Karpas-422 (cell line): ENCODE data around the gene DNMT1. TPM values are rescaled to one million over a fixed set of nuclear protein-coding genes. Genes with fewer than 3 reads are reported as not detected.

ENCODE experiments used
- DNase-seq: peaks from one replicate; pipeline ENCODE4 v3.0.0-alpha.2; 2015
- H2AFZ ChIP-seq: fragments of 200-600 bp; sonication (generic); 2 replicates; pipeline ENCODE4 v1.6.1; 2014; ENCODE audit warnings: antibody characterized with exemption, low read length, mixed read lengths
- H3K27ac ChIP-seq: fragments of 200-600 bp; sonication (generic); 2 replicates; pipeline ENCODE4 v1.5.1; 2014; ENCODE audit warnings: mild to moderate bottlenecking, low read length, moderate library complexity
- H3K27me3 ChIP-seq: fragments of 200-600 bp; sonication (generic); 2 replicates; pipeline ENCODE4 v1.6.1; 2014; ENCODE audit warnings: low read length, mixed read lengths
- H3K36me3 ChIP-seq: fragments of 200-600 bp; sonication (generic); 2 replicates; pipeline ENCODE4 v1.6.1; 2014; ENCODE audit warnings: low read length, mixed read lengths; ENCODE audit not compliant: insufficient read depth
- H3K4me1 ChIP-seq: fragments of 200-600 bp; sonication (generic); 2 replicates; pipeline ENCODE4 v1.6.1; 2014; ENCODE audit warnings: mild to moderate bottlenecking, low read length, mixed read lengths
- H3K4me2 ChIP-seq: fragments of 200-600 bp; sonication (generic); 2 replicates; pipeline ENCODE4 v1.6.1; 2014; ENCODE audit warnings: low read length, low read depth, mild to moderate bottlenecking; ENCODE audit not compliant: poor library complexity, severe bottlenecking
- H3K4me3 ChIP-seq: fragments of 200-600 bp; sonication (generic); 2 replicates; pipeline ENCODE4 v1.5.1; 2014; ENCODE audit warnings: mild to moderate bottlenecking, antibody characterized with exemption, low read length, mixed read lengths
- H3K79me2 ChIP-seq: fragments of 200-600 bp; sonication (generic); 2 replicates; pipeline ENCODE4 v1.6.1; 2014; ENCODE audit warnings: mild to moderate bottlenecking, low read length, mixed read lengths
- H3K9ac ChIP-seq: fragments of 200-600 bp; sonication (generic); 2 replicates; pipeline ENCODE4 v1.6.0; 2014; ENCODE audit warnings: low read length
- H3K9me2 ChIP-seq: fragments of 200-600 bp; sonication (generic), shearing (Covaris generic); replicated peaks from 2 replicates; pipeline ENCODE4 v1.6.0; 2014; ENCODE audit warnings: mild to moderate bottlenecking, low read length, moderate library complexity; ENCODE audit not compliant: insufficient read depth
- H3K9me3 ChIP-seq: fragments of 300-700, 200-600 bp; sonication (generic); 2 replicates; pipeline ENCODE4 v1.6.1; 2014; ENCODE audit warnings: low read length, mixed read lengths
- H4K20me1 ChIP-seq: fragments of 200-600 bp; sonication (generic); 2 replicates; pipeline ENCODE4 v1.6.1; 2014; ENCODE audit warnings: mild to moderate bottlenecking, antibody characterized with exemption, low read length, low read depth; ENCODE audit not compliant: insufficient read depth
- total RNA-seq: library from RNA; depleted of rRNA; stranded (reverse); fragments of >200 nt; shearing (Covaris generic); gene quantifications from 2 replicates; pipeline ENCODE4 v1.2.3, GENCODE V29; 2014; ENCODE audit warnings: low replicate concordance

The DNMT1 gene
- total RNA-seq, 1 experiment from 2014 or later, result 94.9 TPM

DNA sequence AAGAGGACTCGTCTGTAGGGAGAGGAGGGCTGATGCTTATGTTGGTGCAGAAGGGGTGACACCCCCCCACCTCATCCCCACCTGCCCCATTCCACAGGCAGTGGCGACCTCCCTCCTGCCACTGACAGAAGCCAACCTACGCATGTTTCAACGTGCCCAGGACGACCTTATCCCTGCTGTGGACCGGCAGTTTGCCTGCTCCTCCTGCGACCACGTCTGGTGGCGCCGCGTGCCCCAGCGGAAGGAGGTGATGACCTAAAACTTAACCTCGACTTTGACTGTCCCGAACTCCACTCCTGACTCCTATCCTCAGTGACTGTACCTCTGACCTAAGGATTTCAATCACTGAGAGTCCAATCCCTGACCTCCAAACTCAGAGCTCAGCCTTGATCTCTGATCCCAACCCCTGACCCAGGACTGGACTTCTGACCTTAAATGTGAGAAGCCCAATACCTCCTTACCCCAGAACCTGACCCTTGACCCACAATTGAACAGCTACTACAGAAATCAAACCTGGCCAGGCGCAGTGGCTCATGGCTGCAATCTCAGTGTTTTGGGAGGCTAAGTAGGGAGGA lies 104.9 kb downstream of the DNMT1 start:
- DNase-seq, result no peak
- Histone ChIP-seq H3K36me3 (no peaks in the 10 kb centered on the region), H3K4me2 (no peak overlapping the region), H3K9me3 (no peaks in the 10 kb centered on the region), H3K27ac (no peak overlapping the region), H2AFZ (no peak overlapping the region), H3K9ac (no peak overlapping the region), H3K79me2 (peaks cover 13% of the 10 kb centered on the region; the same call in 1 of the 2 replicates), H3K4me1 (peaks cover 12% of the 10 kb centered on the region), H4K20me1 (0 out of 2 replicates have a peak, but pooled peaks cover 2% of the 10 kb centered on the region), H3K9me2 (no peaks in the 10 kb centered on the region), H3K4me3 (no peak overlapping the region), H3K27me3 (no peaks in the 10 kb centered on the region)

DNA sequence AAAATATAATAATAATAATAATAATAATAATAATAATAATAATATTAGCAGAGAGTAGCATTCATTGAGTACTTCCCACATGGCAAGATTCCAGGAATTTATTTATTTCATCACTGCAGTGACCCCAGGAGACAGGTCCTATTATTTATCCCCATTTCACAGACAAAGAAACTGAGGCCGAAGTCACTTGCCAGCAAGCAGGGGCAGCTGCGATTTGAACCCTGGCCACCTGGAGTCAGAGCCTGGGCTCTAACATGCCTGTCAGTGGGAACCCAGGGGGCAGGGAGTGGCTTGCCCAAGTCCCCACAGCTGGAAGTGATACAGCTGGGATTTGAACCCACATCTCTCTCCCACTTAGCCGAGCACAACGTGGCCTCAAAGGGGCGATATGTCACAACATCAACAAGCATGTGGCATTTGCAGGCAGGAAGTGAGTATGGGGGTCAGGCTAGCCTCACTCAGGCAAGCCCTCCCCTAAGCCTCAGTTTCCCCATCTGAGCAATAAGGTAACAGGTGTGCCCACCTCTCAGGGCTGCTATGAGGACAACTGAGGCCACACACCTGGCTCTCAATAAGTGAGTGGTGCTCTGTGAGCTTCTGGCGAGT lies 105.7 kb downstream of the DNMT1 start:
- Histone ChIP-seq H3K4me2 (no peak overlapping the region), H3K79me2 (peaks cover 13% of the 10 kb centered on the region; the same call in 1 of the 2 replicates), H3K4me3 (no peak overlapping the region), H4K20me1 (0 out of 2 replicates have a peak, but pooled peaks cover 2% of the 10 kb centered on the region), H3K36me3 (no peaks in the 10 kb centered on the region), H3K4me1 (peaks cover 12% of the 10 kb centered on the region), H3K9me3 (no peaks in the 10 kb centered on the region), H3K27ac (no peak overlapping the region), H3K27me3 (no peaks in the 10 kb centered on the region), H3K9ac (no peak overlapping the region), H3K9me2 (no peaks in the 10 kb centered on the region), H2AFZ (no peak overlapping the region)
- no peak for DNase-seq

DNA sequence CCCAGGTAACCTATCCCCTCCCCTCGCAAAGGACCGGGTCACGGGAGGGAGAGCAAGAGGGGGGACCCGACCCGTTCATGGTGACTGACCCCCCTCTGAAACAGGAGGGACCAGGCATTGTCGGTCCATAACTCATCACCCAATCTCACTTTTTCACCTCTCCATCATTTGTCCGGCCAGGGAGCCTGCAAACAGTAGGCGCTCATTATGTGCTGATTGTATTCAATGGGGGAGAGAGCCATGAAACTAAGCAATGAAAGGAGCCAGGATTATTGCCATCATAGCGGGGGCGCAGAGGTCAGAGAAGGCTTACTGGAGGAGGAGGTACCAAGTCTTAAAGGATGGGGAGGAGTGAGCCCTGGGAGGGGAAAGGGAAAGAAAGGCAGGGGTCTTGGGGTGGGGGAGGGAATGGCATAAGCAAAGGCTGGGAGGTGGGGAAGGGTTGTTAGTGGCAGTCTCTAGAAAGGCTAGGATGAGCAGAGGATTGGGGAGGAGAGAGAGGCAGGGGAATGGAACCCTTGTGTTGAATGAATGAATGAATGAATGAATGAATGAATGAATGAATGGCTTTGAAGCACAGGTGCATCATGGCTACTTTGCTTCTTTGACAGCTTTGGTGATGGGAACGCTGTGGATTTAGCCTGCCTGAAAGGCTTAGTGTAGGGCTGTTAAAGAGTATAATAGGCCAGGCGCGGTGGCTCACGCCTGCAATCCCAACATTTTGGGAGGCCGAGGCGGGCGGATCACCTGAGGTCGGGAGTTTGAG lies 107.3 kb downstream of the DNMT1 start:
- H3K4me1 ChIP-seq, result peaks cover 12% of the 10 kb centered on the region
- no peaks in the 10 kb centered on the region for H3K9me3 ChIP-seq
- peak overlapping the region; percentile 97 for H3K9ac ChIP-seq
- H3K4me3 ChIP-seq, result peak overlapping the region; percentile 100
- H3K27me3 ChIP-seq, result no peaks in the 10 kb centered on the region
- no peak overlapping the region for H3K27ac ChIP-seq
- H3K36me3 ChIP-seq, result no peaks in the 10 kb centered on the region
- DNase-seq, result no peak
- 0 out of 2 replicates have a peak, but pooled peaks cover 2% of the 10 kb centered on the region for H4K20me1 ChIP-seq
- no peak overlapping the region for H2AFZ ChIP-seq
- no peaks in the 10 kb centered on the region for H3K9me2 ChIP-seq
- H3K79me2 ChIP-seq, result peaks cover 13% of the 10 kb centered on the region; the same call in 1 of the 2 replicates
- peak overlapping the region; percentile 99 for H3K4me2 ChIP-seq

DNA sequence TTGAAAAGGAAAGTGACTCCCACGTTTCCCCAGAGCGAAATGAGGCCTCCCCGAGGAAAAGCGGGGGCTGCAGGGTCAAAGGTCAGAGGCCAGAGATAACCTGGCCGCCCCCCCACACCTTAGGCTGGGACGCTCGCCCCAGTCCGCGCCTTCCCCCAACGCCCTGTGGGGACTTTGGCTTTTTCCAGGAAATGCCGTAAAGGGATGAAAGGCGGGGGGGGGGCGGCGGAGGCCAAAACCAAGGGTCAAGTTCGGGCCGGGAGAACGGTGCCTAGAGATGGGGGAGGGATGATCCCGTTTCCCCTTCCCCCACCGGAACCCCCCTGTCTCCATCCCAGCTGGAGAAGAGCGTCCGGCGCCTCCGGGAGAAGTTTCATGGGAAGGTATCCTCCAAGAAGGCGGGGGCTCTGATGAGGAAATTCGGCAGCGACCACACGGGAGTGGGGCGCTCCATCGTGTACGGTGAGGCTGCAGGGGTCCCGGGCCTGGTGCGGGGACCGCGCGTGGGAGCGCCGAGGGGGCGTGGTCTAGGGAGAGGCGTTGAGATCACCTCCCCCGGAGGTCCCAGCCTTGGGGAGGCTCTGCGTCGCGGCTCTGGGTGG lies 108.1 kb downstream of the DNMT1 start:
- Histone ChIP-seq H3K27ac (0 out of 2 replicates have a peak overlapping the region, but pooled peaks have one; percentile 18), H3K4me2 (peak overlapping the region; percentile 99), H3K9me3 (no peaks in the 10 kb centered on the region), H3K27me3 (no peaks in the 10 kb centered on the region), H3K4me3 (peak overlapping the region; percentile 100), H3K79me2 (peaks cover 13% of the 10 kb centered on the region; the same call in 1 of the 2 replicates), H3K4me1 (peaks cover 12% of the 10 kb centered on the region), H3K36me3 (no peaks in the 10 kb centered on the region), H4K20me1 (0 out of 2 replicates have a peak, but pooled peaks cover 2% of the 10 kb centered on the region), H3K9me2 (no peaks in the 10 kb centered on the region), H2AFZ (peak overlapping the region; percentile 96; the same call in 1 of the 2 replicates), H3K9ac (peak overlapping the region; percentile 97)
- peak; percentile 58 for DNase-seq

DNA sequence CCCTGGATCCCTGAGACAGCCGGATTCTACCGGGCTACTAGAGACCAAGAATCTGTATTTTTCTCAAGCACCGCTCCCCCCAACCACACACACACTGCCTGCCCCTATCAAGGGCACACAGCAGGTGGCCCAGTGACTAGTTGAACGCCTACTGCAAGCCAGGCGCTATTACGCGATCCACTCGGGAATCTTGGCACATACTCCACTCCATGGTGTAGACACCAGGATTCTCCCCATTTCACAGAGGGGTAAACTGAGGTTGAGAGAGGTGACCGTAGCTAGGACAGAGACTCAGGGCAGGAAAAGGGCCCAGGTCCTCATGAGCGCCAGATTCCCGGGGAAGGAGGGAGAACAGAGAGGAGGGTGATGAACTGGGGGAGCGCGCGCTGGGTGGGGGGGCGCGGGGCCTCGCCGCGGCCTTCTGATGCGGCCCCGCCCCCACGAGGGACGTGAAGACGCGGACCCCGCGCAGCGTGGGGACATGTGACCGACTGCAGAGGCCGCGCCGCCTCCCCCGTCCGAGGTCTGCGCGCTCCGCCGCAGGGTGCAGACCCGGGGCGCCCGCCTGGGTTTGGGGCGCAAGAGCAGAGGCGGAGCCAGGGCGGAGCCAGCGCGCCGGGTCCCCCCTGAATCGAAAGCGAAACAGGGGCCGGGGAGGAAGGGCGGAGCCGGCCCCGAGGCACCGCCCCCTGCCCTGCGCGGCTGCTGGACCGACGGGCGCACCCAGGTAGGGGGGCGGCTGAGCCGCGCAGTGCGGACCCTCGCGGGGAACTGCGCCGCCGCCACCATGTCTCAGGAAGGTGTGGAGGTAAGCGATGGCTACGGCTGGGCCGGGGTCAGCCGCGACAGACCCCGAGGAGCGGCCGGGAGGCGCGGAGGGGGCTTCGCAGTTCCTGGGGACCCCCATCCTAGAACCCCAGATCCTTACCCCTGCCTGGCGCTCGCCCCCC lies 108.8 kb downstream of the DNMT1 start, which contains the start of gene SHFL:
Gene SHFL, plus strand, starts transcription at position 677 of the 950 bp plus-strand sequence. Its CDS starts 111 bp downstream, at position 788.
- DNase-seq, result peak; percentile 94
- no peaks in the 10 kb centered on the region for H3K36me3 ChIP-seq
- H3K4me1 ChIP-seq, result peaks cover 12% of the 10 kb centered on the region
- 0 out of 2 replicates have a peak within 1 kb of the TSS, but pooled peaks have one; percentile 18 for H3K27ac ChIP-seq
- peak within 1 kb of the TSS; percentile 99 for H3K4me2 ChIP-seq
- peak within 1 kb of the TSS; percentile 97 for H3K9ac ChIP-seq
- H3K9me3 ChIP-seq, result no peaks in the 10 kb centered on the region
- no peaks in the 10 kb centered on the region for H3K9me2 ChIP-seq
- H3K27me3 ChIP-seq, result no peaks in the 10 kb centered on the region
- 0 out of 2 replicates have a peak, but pooled peaks cover 2% of the 10 kb centered on the region for H4K20me1 ChIP-seq
- H3K79me2 ChIP-seq, result peaks cover 13% of the 10 kb centered on the region; the same call in 1 of the 2 replicates
- H2AFZ ChIP-seq, result peak within 1 kb of the TSS; percentile 96
- peak within 1 kb of the TSS; percentile 100 for H3K4me3 ChIP-seq

DNA sequence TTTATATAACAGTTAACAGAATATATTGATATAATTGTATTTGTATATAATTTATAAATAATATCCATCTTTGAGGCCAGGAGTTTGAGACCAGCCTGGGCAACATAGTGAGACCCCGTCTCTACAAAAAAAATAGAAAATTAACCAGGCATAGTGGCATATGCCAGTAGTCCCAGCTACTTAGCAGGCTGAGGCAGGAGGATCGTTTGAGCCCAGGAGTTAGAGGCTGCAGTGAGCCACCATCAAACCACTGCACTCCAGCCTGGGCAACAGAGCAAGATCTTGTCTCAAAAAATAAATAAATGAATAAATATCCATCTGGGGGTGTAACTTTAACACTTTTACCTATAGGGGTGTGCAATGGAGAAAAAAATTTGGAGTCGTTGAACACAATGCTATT lies 110.0 kb downstream of the DNMT1 start:
- H3K9ac ChIP-seq, result no peak overlapping the region

DNA sequence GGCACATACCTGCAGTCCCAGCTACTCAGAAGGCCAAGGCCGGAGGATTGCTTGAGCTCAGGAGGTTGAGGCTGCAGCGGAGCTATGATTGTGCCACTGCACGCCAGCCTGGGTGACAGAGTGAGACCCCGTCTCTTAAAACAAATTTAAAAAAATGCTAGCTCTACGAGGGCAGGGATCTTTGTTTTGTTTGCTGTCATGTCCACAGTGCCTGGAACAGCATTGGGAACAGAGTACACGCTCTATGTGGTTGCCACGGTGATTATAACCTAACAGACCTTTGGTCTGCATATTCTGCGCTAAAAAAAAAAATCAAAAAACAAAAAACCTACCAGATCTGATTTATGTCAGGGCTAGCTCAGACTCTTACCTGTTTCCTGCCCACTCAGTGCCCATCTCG lies 110.8 kb downstream of the DNMT1 start:
- H4K20me1 ChIP-seq, result 0 out of 2 replicates have a peak, but pooled peaks cover 2% of the 10 kb centered on the region
- peaks cover 12% of the 10 kb centered on the region for H3K4me1 ChIP-seq
- H3K9ac ChIP-seq, result no peak overlapping the region
- H3K9me3 ChIP-seq, result no peaks in the 10 kb centered on the region
- no peak overlapping the region for H3K4me3 ChIP-seq
- H3K27me3 ChIP-seq, result no peaks in the 10 kb centered on the region
- no peaks in the 10 kb centered on the region for H3K36me3 ChIP-seq
- H2AFZ ChIP-seq, result no peak overlapping the region
- no peak overlapping the region for H3K27ac ChIP-seq
- no peaks in the 10 kb centered on the region for H3K9me2 ChIP-seq
- no peak overlapping the region for H3K4me2 ChIP-seq
- no peak for DNase-seq
- peaks cover 13% of the 10 kb centered on the region; the same call in 1 of the 2 replicates for H3K79me2 ChIP-seq

More for the DNA sequence above, 110.0 kb downstream of the DNMT1 start:
- no peak overlapping the region for H2AFZ ChIP-seq
- H3K79me2 ChIP-seq, result peaks cover 13% of the 10 kb centered on the region; the same call in 1 of the 2 replicates
- no peak overlapping the region for H3K4me3 ChIP-seq
- H3K4me1 ChIP-seq, result peaks cover 12% of the 10 kb centered on the region
- H3K27ac ChIP-seq, result no peak overlapping the region
- no peaks in the 10 kb centered on the region for H3K36me3 ChIP-seq
- DNase-seq, result no peak
- H3K9me2 ChIP-seq, result no peaks in the 10 kb centered on the region
- no peaks in the 10 kb centered on the region for H3K9me3 ChIP-seq
- H4K20me1 ChIP-seq, result 0 out of 2 replicates have a peak, but pooled peaks cover 2% of the 10 kb centered on the region
- no peaks in the 10 kb centered on the region for H3K27me3 ChIP-seq
- no peak overlapping the region for H3K4me2 ChIP-seq
